GM21515 (cell line): ENCODE results near the gene KLHL7.
"Not testable (repeated sequence)": the region's sequence is repeated elsewhere in the genome, so short reads cannot be mapped to it uniquely, and the experiment has no call there.

Experiments
- ATAC-seq: cut with Tn5 transposase; IDR thresholded peaks from one replicate; pipeline ENCODE4 v1.9.1; 2021; ENCODE audit not compliant: unreplicated experiment

Gene KLHL7

GRCh38 chr7:23181684-23182553 lies 76.3 kb downstream of the KLHL7 start, which contains the start of gene NUP42:
TSS of gene NUP42 (plus strand) at chr7:23182048. CDS start at chr7:23182086, 38 bp downstream.
- peak; percentile 94 for ATAC-seq

DNA sequence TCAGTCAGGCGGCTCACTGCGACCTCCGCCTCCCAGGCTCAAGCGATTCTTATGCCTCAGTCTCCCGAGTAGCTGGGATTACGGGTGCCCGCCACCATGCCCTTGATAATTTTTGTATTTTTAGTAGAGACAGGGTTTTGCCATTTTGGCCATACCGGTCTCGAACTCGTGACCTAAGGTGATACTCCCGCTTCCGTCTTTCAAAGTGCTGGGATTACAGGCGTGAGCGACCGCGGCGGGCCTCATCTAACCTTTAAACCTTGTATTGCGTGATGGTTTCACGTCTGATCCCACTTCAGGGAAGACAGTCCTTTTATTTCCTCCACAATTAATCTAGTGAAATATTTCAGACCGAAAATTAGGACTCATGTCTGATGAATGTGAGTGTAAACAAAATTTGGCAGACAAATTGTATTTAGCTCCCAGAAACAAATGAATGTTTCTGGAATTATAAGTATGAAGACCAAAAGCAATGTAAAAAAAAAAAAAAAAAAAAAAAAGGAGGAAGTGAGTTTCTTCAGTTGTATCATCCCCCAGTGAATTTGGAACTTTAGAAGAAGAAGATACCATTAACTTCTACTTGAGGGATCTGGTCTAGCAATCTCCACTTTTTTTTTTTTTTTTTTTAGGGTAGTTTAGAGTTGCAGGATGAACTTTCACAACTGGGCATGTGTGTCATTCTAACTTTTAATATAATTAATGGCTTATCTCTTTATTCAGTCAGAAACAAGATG lies 77.9 kb downstream of the KLHL7 start:
- ATAC-seq, result no peak

GRCh38 chr7:23184291-23184690 lies 78.7 kb downstream of the KLHL7 start:
- no peak for ATAC-seq

GRCh38 chr7:23184709-23185359 lies 79.2 kb downstream of the KLHL7 start:
- no peak for ATAC-seq

GRCh38 chr7:23185980-23186379 lies 80.4 kb downstream of the KLHL7 start:
- ATAC-seq, result no peak

DNA sequence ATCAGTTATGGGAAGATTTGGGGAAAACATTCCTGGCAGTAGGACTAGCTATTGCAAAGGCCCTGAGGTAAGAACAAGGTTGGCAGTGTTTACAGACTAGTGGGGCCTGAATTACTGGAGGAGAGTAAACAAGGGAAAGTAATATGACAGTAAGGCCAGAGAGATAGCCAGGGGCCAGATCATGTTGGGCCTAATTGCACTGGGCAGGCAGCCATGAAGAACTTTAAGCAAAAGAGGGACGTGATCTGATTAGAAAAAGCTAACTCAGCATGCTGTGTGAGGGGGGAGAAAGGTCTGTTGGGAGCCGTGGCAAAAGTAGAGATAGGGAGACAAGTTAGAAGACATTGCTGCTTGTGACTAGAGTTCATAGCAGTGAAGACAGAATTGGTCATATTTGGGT lies 85.4 kb downstream of the KLHL7 start:
- no peak for ATAC-seq

DNA sequence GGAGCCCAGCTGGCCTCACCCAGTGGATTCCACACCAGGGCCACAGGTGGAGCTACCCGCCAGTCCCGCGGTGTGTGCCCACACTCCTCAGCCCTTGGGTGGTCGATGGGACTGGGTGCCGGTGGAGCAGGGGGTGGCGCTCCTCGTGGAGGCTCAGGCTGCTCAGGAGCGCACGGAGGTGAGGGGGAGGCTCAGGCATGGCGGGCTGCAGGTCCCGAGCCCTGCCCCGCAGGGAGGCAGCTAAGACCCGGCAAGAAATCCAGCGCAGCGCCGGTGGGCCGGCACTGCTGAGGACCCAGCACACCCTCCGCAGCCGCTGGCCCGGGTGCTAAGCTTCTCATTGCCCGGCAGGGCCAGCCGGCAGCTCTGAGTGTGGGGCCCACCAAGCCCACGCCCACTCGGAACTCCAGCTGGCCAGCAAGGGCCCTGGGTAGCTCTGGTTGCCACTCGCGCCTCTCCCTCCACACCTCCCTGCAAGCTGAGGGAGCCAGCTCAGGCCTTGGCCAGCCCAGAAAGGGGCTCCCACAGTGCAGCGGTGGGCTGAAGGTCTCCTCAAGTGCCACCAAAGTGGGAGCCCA lies 88.2 kb downstream of the KLHL7 start:
- ATAC-seq, result not testable (repeated sequence)

- no peak for ATAC-seq
These were observed 90.7 kb downstream of the KLHL7 start for GRCh38 chr7:23196306-23196705.

DNA sequence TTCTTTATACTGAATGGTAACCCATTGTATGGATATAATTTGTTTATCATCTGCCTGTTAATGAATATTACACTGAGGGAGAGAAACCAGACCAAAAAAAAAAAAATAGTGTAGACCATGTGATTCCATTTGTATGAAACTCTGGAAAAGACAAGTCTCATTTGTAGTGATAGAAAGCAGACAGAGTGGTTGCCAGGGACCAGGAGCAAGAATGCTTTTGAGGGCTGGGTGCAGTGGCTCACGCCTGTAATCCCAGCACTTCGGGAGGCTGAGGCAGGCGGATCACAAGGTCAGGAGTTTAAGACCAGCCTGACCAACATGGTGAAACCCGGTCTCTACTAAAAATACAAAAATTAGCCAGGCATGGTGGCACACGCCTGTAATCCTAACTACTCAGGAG lies 92.2 kb downstream of the KLHL7 start:
- ATAC-seq, result not testable (repeated sequence)

GRCh38 chr7:23200331-23200730 lies 94.7 kb downstream of the KLHL7 start:
- ATAC-seq, result no peak

- no peak for ATAC-seq
These were observed 98.7 kb downstream of the KLHL7 start for GRCh38 chr7:23204241-23204640.

- ATAC-seq, result no peak
These were observed 100.0 kb downstream of the KLHL7 start for GRCh38 chr7:23205577-23205908.

GRCh38 chr7:23205909-23206767 lies 100.6 kb downstream of the KLHL7 start:
- ATAC-seq, result no peak

DNA sequence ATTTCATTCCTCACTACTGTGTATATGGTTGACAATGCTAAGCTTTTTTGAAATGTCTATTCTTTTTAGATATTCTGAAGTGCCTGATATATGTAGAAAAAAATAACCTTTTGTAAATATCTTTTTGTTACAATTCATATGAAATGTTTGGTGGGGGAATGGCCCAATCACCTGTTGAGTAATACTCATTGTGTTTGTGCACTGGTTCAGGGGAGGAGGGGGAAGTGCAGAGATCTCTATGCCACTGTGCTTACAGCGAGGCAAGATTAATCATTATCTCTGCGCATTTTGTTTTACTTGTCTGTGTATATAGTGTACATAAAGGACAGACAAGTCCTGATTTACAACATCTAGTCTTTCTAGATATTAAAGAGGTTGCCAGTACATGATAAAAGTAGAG lies 101.4 kb downstream of the KLHL7 start:
- no peak for ATAC-seq

DNA sequence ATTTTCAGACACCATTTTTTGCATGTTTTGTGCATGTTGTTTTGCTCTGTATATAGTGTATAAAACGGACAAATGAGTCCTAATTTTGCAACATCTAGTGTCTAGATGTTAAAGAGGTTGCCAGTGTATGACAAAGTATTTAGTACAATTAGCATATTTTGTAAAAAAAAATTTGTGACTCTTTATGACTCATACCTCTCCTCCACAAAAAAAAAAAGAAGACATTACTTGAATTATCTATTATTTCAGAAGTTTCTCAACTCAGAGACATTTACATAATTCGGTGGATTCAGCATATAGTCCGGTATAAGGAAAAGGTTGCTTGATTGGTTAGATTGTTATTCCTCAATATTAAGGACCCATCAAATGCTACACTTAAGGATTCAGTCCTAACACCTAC lies 102.3 kb downstream of the KLHL7 start:
- ATAC-seq, result no peak

GRCh38 chr7:23208316-23208715 lies 102.7 kb downstream of the KLHL7 start:
- ATAC-seq, result no peak

DNA sequence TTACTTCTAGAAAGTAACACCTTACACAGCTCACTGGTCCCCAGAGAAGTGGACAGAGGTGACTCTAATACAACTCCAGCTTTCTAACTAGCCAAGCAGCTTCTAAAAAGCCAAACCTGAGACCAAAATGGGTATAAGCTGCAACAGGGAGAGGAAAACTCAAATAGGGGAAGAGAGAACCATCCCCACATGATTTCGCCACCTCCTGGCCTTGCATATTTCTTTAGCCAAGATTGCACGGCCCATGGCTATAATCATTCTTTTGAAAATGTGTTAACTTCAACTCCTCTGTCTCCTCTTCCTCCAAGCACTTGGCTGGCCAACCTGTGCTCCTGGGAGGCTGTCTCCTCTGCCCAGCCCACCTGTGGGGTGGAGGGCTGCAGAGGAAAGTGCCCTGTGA lies 104.9 kb downstream of the KLHL7 start:
- ATAC-seq, result no peak

DNA sequence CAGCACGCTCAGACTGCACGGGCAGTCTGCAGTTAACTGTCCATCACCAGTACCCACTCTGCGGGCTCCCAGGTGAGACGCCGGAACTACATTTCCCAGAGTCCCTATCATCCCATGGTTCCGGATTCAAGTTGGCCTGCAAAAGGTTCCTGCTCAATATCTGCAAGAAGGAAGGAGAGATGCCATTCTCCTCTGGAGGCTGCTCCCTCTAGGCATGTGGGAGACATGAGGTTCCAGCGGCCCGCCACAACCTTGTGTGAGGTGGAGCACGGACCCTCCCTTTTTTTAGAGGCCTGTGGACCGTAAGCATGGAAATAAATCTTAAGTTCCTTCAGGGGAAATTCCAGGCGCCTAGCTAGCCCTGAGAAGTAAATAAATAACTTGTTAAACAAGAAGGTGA lies 106.0 kb downstream of the KLHL7 start:
- ATAC-seq, result no peak

GRCh38 chr7:23212395-23212794 lies 106.8 kb downstream of the KLHL7 start:
- ATAC-seq, result no peak

- ATAC-seq, result no peak
These were observed 107.3 kb downstream of the KLHL7 start for GRCh38 chr7:23212841-23213240.

DNA sequence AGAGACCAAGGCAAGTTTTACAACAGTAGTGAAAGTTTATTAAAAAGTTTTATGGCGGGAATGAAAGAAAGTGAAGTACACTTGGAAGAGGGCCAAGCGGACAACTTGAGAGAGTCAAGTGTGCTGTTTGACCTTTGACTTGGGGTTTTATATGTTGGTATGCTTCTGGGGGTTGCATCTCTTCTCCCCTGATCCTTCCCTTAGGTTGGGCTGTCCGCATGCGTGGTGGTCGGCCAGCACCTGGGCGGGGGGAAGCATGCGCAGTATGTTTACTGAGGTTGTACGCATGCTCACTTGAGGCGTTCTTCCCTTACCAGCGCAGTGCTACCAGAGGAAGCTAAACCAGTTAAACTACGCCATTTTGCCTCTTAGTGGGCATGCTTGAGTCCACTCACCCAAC lies 108.2 kb downstream of the KLHL7 start:
- ATAC-seq, result no peak
